Measurements from ENCODE around the gene CACNA2D2.

- TF ChIP-seq POLR2A (IDR thresholded peaks at IDR 0.05): no peak
- TF ChIP-seq CTCF (IDR thresholded peaks at IDR 0.05): no peak
Measured at GRCh38 chr3:50430950-50431435, 72.4 kb downstream of the CACNA2D2 start.

Measured in heart left ventricle (tissue), 13 donors.